Measurements from ENCODE around the gene DUSP22. TPM values are rescaled to one million over a fixed set of nuclear protein-coding genes. Genes with fewer than 3 reads are reported as not detected.
A peak's percentile ranks its signal among the peaks of the same experiment; 100 is the strongest.

DUSP22 gene
- total RNA-seq, 4 donors from 2014 or later = 34.7 to 75.9 (median 48.5) TPM

DNA sequence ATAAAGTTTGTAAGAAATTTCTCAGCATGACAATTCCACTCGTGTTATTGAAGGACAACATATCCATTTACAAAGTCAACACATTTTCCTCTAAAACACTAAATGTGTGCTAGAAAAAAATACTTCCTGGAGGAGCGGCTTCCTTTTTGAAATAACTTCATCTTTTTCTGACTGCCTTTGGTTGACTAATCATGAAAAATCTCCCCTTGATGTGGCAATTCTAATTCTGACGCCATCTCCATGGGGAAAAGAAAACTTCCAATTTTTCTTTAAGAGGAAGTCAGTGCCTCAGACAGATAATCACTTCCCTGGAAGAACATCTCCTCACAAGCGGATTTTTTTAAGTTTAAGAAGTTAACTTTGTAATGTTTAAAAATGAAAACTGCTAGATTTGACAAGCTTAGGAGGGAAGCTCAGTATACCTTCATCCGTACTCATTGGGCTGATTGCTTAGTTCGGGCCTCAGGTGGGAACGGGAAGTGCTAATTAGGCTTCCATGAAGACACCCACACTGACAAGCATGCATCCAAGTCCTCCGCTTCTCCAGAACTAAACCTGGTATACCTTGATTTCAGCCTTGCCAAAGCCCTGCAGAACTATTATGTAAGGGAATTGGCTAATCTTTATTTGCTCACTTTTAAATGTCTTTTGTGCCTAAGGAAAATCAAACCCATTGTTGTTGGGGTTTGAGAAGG lies 35.1 kb upstream of the DUSP22 start:
- H3K27ac ChIP-seq = peak overlapping the region in 1 of 4 donors; percentile 6

DNA sequence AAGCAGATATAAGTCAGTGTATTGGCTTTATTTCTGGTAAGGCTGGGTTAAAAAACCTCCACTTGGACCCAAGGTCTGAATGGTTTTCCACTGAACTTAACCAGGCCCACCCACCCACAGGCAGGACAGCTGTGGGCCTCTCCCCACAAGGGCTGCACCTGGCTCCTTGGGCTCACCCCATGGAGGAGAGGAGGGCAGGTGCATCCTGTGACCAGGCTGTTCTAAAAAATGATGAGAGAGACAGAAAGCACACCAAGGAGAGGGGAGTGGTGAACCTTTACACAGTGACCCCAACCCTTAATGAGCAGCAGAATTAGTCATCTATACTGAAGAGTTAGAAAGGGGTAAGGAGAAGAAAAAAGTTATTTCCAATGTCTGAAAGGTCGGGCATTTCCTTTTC lies 34.5 kb upstream of the DUSP22 start:
- peak overlapping the region in 1 of 4 donors; percentile 6 for H3K27ac ChIP-seq
- peak in 2 of 3 donors; percentile 60 to 73 for DNase-seq

More for the DNA sequence above, 35.1 kb upstream of the DUSP22 start:
- no peaks in the 10 kb centered on the region for H3K36me3 ChIP-seq
- no peak overlapping the region for H3K4me3 ChIP-seq
- no peaks in the 10 kb centered on the region for H3K9me3 ChIP-seq
- H3K27me3 ChIP-seq = no peaks in the 10 kb centered on the region
- no peak for DNase-seq
- H3K4me1 ChIP-seq = no peaks in the 10 kb centered on the region
- TF ChIP-seq, protein P1, sequence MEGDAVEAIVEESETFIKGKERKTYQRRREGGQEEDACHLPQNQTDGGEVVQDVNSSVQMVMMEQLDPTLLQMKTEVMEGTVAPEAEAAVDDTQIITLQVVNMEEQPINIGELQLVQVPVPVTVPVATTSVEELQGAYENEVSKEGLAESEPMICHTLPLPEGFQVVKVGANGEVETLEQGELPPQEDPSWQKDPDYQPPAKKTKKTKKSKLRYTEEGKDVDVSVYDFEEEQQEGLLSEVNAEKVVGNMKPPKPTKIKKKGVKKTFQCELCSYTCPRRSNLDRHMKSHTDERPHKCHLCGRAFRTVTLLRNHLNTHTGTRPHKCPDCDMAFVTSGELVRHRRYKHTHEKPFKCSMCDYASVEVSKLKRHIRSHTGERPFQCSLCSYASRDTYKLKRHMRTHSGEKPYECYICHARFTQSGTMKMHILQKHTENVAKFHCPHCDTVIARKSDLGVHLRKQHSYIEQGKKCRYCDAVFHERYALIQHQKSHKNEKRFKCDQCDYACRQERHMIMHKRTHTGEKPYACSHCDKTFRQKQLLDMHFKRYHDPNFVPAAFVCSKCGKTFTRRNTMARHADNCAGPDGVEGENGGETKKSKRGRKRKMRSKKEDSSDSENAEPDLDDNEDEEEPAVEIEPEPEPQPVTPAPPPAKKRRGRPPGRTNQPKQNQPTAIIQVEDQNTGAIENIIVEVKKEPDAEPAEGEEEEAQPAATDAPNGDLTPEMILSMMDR (IDR thresholded peaks at IDR 0.05) = no peak
- no peak for TF ChIP-seq POLR2A (IDR thresholded peaks at IDR 0.05)

DNA sequence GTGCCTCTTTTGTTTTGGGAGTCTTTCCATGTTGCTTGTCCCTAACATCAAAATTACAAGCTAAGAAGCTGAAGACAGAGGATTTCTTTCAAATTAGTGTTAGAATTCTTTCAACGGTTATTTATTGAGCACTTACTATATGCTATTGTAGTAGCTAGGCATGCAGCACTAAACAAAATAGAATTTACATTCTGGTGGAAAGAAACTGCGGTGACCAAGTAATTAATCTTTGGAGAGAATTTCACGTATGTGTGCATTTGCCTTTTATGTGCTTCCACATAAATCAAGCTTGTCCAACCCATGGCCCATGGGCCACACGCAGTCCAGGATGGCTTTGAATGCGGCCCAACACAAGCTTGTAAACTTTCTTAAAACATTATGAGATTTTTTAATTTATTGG lies 33.0 kb upstream of the DUSP22 start:
- Histone ChIP-seq H3K36me3 (no peaks in the 10 kb centered on the region), H3K27me3 (no peaks in the 10 kb centered on the region), H3K9me3 (no peaks in the 10 kb centered on the region), H3K4me1 (no peaks in the 10 kb centered on the region), H3K4me3 (no peak overlapping the region), H3K27ac (no peak overlapping the region)
- no peak for DNase-seq
- TF ChIP-seq, protein P1 (IDR thresholded peaks at IDR 0.05) = no peak
- TF ChIP-seq POLR2A (IDR thresholded peaks at IDR 0.05) = no peak

More for the DNA sequence above, 34.5 kb upstream of the DUSP22 start:
- Histone ChIP-seq H3K4me1 (no peaks in the 10 kb centered on the region), H3K36me3 (no peaks in the 10 kb centered on the region), H3K4me3 (no peak overlapping the region), H3K9me3 (no peaks in the 10 kb centered on the region), H3K27me3 (no peaks in the 10 kb centered on the region)
- no peak for TF ChIP-seq POLR2A (IDR thresholded peaks at IDR 0.05)
- TF ChIP-seq, protein P1 (IDR thresholded peaks at IDR 0.05) = no peak

DNA sequence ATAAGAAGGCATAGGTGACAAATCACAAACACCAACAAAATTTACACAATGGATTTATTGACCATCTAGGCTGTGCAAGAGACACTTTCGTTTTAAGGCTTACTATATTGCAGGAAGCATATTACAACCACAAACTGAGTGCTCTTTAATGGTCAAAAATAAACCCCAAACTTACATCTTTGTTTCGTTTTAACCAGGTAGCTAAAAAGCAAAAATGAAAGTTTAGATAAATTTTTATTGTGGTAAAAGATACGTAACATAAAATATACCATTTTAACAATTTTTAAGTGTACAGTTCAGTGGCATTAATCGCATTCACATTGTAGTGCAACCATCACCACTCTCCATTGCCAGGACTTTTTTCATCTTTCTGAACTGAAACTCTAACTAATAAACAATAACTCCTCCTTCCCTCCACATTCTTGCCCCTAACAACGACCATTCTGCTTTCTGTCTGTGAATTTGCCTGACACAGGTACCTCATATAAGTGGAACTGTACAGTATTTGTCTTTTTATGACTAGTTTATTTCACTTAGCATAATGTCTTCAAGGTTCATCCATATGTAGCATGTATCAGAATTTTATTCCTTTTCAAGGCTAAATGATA lies 32.3 kb upstream of the DUSP22 start:
- Histone ChIP-seq H3K4me1 (no peaks in the 10 kb centered on the region), H3K27ac (peak overlapping the region in 2 of 4 donors; percentile 44 to 47), H3K4me3 (no peak overlapping the region), H3K9me3 (no peaks in the 10 kb centered on the region), H3K36me3 (no peaks in the 10 kb centered on the region), H3K27me3 (no peaks in the 10 kb centered on the region)
- TF ChIP-seq, protein P1 (IDR thresholded peaks at IDR 0.05) = no peak
- no peak for TF ChIP-seq POLR2A (IDR thresholded peaks at IDR 0.05)
- no peak for DNase-seq

DNA sequence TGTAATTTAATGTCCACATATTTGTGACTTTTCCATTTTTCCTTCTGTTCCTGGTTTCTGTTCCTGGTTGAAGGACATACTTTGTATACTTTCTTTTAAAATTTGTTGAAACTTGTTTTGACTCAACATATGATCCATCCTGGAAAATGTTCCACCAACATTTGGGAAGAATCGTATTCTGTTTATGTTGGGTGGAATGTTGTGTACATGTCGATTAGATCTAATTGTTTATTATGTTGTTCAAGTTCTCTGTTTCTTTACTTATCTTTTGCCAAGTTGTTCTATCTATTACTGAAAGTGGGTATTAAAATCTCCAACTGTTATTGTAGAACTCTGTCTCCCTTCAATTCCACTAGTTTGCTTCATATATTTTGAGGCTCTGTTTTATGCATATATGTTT lies 27.7 kb upstream of the DUSP22 start:
- H3K9me3 ChIP-seq = no peaks in the 10 kb centered on the region
- TF ChIP-seq POLR2A (IDR thresholded peaks at IDR 0.05) = no peak
- TF ChIP-seq, protein P1 (IDR thresholded peaks at IDR 0.05) = no peak
- H3K27ac ChIP-seq = no peak overlapping the region
- no peaks in the 10 kb centered on the region for H3K27me3 ChIP-seq
- no peak for DNase-seq
- no peaks in the 10 kb centered on the region for H3K36me3 ChIP-seq
- no peaks in the 10 kb centered on the region for H3K4me1 ChIP-seq
- H3K4me3 ChIP-seq = no peak overlapping the region

All from Peyer's patch (tissue), 4 donors.